Mucosa of descending colon (tissue), 3 donors: ENCODE results near the gene SMPDL3A. TPM values are rescaled to one million over a fixed set of nuclear protein-coding genes. Genes with fewer than 3 reads are reported as not detected.

Experiments
- ATAC-seq: fragments of 200-7000 bp; cut with Tn5 transposase; one replicate; pipeline ENCODE4 v1.9.1; 2020; ENCODE audit warnings: mild to moderate bottlenecking, moderate library complexity
- DNase-seq, 3 donors: peaks; one replicate each; pipeline ENCODE4 v3.0.0-alpha.2; 2020
- H3K36me3 ChIP-seq: fragments of 200-600 bp; one replicate; pipeline ENCODE4 v1.8.0; 2021; ENCODE audit warnings: low read depth, mild to moderate bottlenecking
- H3K4me1 ChIP-seq: fragments of 200-600 bp; one replicate; pipeline ENCODE4 v1.8.0; 2021; ENCODE audit warnings: low read depth, mild to moderate bottlenecking
- H3K4me3 ChIP-seq: fragments of 200-600 bp; one replicate; pipeline ENCODE4 v1.8.0; 2021; ENCODE audit warnings: mild to moderate bottlenecking
- H3K9me3 ChIP-seq: fragments of 200-600 bp; one replicate; pipeline ENCODE4 v1.8.0; 2021; ENCODE audit warnings: mild to moderate bottlenecking
- intact Hi-C, 2 donors: fragments of 100-400 bp; cut with DNase I in 1 of 2; cut with micrococcal nuclease in 1 of 2; formaldehyde crosslinking; loops; one replicate each; pipeline versions ENCODE4 v1.11.0 to v1.11.1; 2022; cut with DNase I, micrococcal nuclease
- total RNA-seq, 3 donors: library from RNA; stranded (reverse); fragmentation: NEBNext Ultra II Directional in 2 of 3; extraction: Animal tissue kit (Norgen Biotek cat#: 25700) in 2 of 3; gene quantifications; one replicate each; pipeline versions ENCODE4 v1.2.1 to v1.2.4, GENCODE V29; 2021 to 2023
- TF ChIP-seq, protein P1 (sequence below): fragments of 200-600 bp; IDR thresholded peaks from one replicate; pipeline ENCODE4 v1.8.0; 2022; ENCODE audit warnings: antibody characterized with exemption, mild to moderate bottlenecking
- donor health status: DM: no; HTN: no; CAD: no; lungs with moderate emphysema.
- donor health status: DM: no; HTN: no; CAD: no.
- donor health status: DM: no; HTN: yes; CAD: no.

SMPDL3A gene
- total RNA-seq, 3 donors from 2014 or later: 81.7 to 192 (median 158) TPM

DNA sequence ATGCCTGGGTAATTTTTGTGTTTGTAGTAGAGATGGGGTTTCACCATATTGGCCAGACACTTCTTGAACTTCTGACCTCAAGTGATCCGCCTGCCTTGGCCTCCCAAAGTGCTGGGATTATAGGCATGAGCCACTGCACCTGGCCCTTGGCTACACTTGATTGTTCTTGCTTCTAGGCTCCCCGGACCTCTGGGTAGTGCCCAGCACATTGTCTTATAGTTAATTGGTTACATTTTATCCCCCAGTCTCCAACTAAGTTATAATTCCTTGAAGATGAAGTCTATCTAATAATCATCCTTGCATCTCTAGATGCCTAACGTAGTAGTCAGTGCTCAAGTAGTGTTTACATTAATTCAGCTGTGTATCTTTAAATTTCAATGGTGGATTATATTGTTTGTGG is 11.8 kb downstream of the SMPDL3A start:
- ATAC-seq: no peak
- TF ChIP-seq, protein P1, sequence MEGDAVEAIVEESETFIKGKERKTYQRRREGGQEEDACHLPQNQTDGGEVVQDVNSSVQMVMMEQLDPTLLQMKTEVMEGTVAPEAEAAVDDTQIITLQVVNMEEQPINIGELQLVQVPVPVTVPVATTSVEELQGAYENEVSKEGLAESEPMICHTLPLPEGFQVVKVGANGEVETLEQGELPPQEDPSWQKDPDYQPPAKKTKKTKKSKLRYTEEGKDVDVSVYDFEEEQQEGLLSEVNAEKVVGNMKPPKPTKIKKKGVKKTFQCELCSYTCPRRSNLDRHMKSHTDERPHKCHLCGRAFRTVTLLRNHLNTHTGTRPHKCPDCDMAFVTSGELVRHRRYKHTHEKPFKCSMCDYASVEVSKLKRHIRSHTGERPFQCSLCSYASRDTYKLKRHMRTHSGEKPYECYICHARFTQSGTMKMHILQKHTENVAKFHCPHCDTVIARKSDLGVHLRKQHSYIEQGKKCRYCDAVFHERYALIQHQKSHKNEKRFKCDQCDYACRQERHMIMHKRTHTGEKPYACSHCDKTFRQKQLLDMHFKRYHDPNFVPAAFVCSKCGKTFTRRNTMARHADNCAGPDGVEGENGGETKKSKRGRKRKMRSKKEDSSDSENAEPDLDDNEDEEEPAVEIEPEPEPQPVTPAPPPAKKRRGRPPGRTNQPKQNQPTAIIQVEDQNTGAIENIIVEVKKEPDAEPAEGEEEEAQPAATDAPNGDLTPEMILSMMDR: no peak
- Histone ChIP-seq H3K4me1 (peaks cover 25% of the 10 kb centered on the region), H3K9me3 (no peaks in the 10 kb centered on the region), H3K36me3 (no peaks in the 10 kb centered on the region), H3K4me3 (no peak overlapping the region)
- DNase-seq: no peak
- intact Hi-C loops: no loop called here

DNA sequence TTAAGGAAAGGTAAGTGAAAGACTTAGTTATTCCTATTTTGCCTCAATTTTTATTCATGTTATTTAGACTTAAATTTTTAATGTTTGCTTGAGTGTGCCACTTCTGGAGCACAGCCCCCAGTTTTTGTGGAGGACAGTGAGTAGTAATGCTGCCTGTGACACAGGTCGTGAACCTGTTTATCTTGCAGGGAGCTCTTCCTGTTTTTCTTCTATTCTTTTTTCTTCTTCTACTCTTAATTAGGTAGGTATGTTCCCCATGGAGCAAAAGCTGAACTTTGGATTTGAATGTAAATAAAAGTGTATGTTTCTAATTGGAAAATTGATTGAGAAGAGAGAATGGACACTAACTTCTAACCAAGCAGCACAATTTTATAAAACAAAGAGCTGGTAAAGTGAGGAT is 12.3 kb downstream of the SMPDL3A start:
- no peak overlapping the region for H3K4me3 ChIP-seq
- H3K36me3 ChIP-seq: no peaks in the 10 kb centered on the region
- H3K9me3 ChIP-seq: no peaks in the 10 kb centered on the region
- no peak for ATAC-seq
- intact Hi-C loops: no loop called here
- TF ChIP-seq, protein P1: no peak
- peaks cover 25% of the 10 kb centered on the region for H3K4me1 ChIP-seq
- no peak for DNase-seq

DNA sequence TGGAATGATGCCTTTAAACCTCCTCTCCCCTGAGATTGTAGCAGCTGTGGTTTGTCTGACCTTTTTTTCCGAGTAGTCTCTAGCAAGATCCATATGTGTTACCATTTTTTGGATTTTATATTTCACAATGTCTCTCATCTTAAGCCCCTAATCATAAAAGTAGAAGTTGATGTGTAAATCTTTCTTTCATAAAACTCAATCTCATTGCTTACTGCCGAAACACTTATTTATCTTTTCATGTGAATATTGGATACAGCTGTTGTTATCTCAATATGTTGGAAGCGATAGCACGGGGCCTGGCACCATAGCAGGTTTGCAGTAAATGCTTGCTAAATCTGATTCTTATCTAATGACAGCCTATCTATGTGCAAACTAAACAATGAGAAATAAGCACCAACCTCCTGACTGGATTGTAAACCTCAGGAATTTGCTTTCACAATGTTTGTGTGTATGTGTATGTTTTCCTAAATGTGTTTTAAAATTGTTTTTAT is 14.2 kb downstream of the SMPDL3A start:
- no peaks in the 10 kb centered on the region for H3K9me3 ChIP-seq
- H3K4me3 ChIP-seq: no peak overlapping the region
- DNase-seq (no peak), ATAC-seq (peak; percentile 13)
- intact Hi-C loops: no loop called here
- TF ChIP-seq, protein P1: no peak
- no peaks in the 10 kb centered on the region for H3K36me3 ChIP-seq
- H3K4me1 ChIP-seq: peaks cover 25% of the 10 kb centered on the region

DNA sequence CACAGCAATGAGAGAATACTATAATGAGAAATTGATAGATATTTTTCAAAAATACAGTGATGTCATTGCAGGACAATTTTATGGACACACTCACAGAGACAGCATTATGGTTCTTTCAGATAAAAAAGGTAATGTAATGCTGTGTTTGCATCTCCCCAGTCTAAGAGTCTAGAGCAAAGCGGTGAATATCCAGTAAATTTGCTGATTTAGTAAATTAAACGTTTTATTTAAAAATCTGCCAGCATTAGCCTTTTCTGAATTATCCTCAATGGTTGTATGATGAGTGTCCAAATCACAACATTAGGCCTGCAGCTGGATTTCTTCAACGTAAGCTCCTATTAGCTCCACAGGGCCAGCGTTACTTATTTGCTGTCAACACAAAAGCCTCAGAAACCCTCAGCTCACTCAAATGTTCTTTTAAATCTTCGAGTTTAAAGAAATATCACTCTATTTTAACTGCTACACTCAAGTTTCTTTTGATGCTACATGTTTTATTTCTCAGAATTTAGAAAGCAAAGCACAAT is 16.0 kb downstream of the SMPDL3A start:
- H3K9me3 ChIP-seq: no peaks in the 10 kb centered on the region
- ATAC-seq: no peak
- no peaks in the 10 kb centered on the region for H3K36me3 ChIP-seq
- H3K4me3 ChIP-seq: no peak overlapping the region
- no peak for DNase-seq
- TF ChIP-seq, protein P1: no peak
- H3K4me1 ChIP-seq: peaks cover 12% of the 10 kb centered on the region
- intact Hi-C loops: no loop called here

DNA sequence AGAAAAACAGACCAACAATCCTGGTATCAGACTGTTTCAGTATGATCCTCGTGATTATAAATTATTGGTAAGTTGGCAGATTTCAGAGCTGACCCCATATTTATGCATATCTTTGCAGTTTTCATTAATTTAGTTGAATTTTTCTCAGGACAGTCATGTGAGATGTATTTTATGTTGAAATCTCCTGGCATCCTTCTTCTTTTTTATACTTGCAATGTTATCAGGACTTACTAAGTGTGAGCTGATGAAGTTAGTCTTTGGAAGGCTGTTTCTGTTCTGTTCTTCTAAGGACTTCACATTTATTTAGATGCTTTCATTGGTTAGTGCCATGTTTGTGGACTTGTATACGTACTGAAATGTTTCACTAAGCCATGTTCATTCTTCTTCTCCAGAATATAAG is 17.2 kb downstream of the SMPDL3A start:
- TF ChIP-seq, protein P1: no peak
- Histone ChIP-seq H3K4me3 (no peak overlapping the region), H3K9me3 (no peaks in the 10 kb centered on the region), H3K4me1 (peaks cover 6% of the 10 kb centered on the region), H3K36me3 (no peaks in the 10 kb centered on the region)
- ATAC-seq: no peak
- intact Hi-C loops: no loop called here
- no peak for DNase-seq
